Measurements from ENCODE around the gene VSX1.

VSX1 gene

GRCh38 chr20:25048519-25048952 is 33.4 kb downstream of the VSX1 start:
- H4K8ac ChIP-seq (ENCODE audit: low read depth, low read length) = no peak overlapping the region
- H3K4me3 ChIP-seq (ENCODE audit: low read depth, low read length) = no peak overlapping the region
- H2BK5ac ChIP-seq (ENCODE audit: low read depth, low read length, poor library complexity) = no peak overlapping the region
- no peaks in the 10 kb centered on the region for H3K4me1 ChIP-seq (ENCODE audit: control insufficient read depth in 1 of 2, insufficient read depth in 2 of 2, low read length in 2 of 2)
- H3K14ac ChIP-seq (ENCODE audit: low read length) = no peak overlapping the region
- WGBS (ENCODE audit: extremely low coverage, insufficient coverage, insufficient read length) = no CpG with 5 or more reads among the region's 8 CpGs
- H3K18ac ChIP-seq (ENCODE audit: low read length) = no peak overlapping the region
- no peak overlapping the region for H4K12ac ChIP-seq (ENCODE audit: low read depth, low read length)
- no peak overlapping the region for H2AFZ ChIP-seq (ENCODE audit: insufficient read depth, low read length, poor library complexity)
- no peak overlapping the region for H4K91ac ChIP-seq (ENCODE audit: low read depth, low read length)
- H2BK120ac ChIP-seq (ENCODE audit: insufficient read depth, low read length, poor library complexity) = no peak overlapping the region
- no peak overlapping the region for H3K23ac ChIP-seq (ENCODE audit: low read length)
- H3K36me3 ChIP-seq (ENCODE audit: control insufficient read depth in 1 of 2, insufficient read depth in 2 of 2, low read length in 2 of 2) = no peaks in the 10 kb centered on the region
- no peak for DNase-seq
- H3K9ac ChIP-seq (ENCODE audit: low read length) = no peak overlapping the region
- no peak overlapping the region for H3K4me2 ChIP-seq (ENCODE audit: low read length)
- H3K79me2 ChIP-seq (ENCODE audit: control insufficient read depth, insufficient read depth, low read length, poor library complexity) = no peaks in the 10 kb centered on the region
- no peak overlapping the region for H2BK12ac ChIP-seq (ENCODE audit: low read length)
- H3K9me3 ChIP-seq (ENCODE audit: insufficient read depth, low read depth, low read length) = peaks cover 1% of the 10 kb centered on the region
- no peaks in the 10 kb centered on the region for H3K79me1 ChIP-seq (ENCODE audit: low read length)
- H3K27ac ChIP-seq (ENCODE audit: low read depth, low read length) = no peak overlapping the region
- no peak overlapping the region for H3K4ac ChIP-seq (ENCODE audit: low read depth, low read length)
- no peaks in the 10 kb centered on the region for H3K27me3 ChIP-seq (ENCODE audit: insufficient read depth, low read length)
- H2AK5ac ChIP-seq (ENCODE audit: low read length) = no peak overlapping the region

- H4K91ac ChIP-seq (ENCODE audit: low read depth, low read length) = no peak overlapping the region
- H2BK120ac ChIP-seq (ENCODE audit: insufficient read depth, low read length, poor library complexity) = no peak overlapping the region
- H4K12ac ChIP-seq (ENCODE audit: low read depth, low read length) = no peak overlapping the region
- peaks cover 1% of the 10 kb centered on the region for H3K9me3 ChIP-seq (ENCODE audit: insufficient read depth, low read depth, low read length)
- no peak overlapping the region for H4K8ac ChIP-seq (ENCODE audit: low read depth, low read length)
- H2BK12ac ChIP-seq (ENCODE audit: low read length) = no peak overlapping the region
- no peak overlapping the region for H3K4ac ChIP-seq (ENCODE audit: low read depth, low read length)
- H3K4me2 ChIP-seq (ENCODE audit: low read length) = no peak overlapping the region
- H3K79me1 ChIP-seq (ENCODE audit: low read length) = no peaks in the 10 kb centered on the region
- H3K18ac ChIP-seq (ENCODE audit: low read length) = no peak overlapping the region
- no peak overlapping the region for H2AK5ac ChIP-seq (ENCODE audit: low read length)
- H3K4me3 ChIP-seq (ENCODE audit: low read depth, low read length) = no peak overlapping the region
- H3K79me2 ChIP-seq (ENCODE audit: control insufficient read depth, insufficient read depth, low read length, poor library complexity) = no peaks in the 10 kb centered on the region
- no CpG with 5 or more reads among the region's 13 CpGs for WGBS (ENCODE audit: extremely low coverage, insufficient coverage, insufficient read length)
- no peaks in the 10 kb centered on the region for H3K36me3 ChIP-seq (ENCODE audit: control insufficient read depth in 1 of 2, insufficient read depth in 2 of 2, low read length in 2 of 2)
- no peak overlapping the region for H3K23ac ChIP-seq (ENCODE audit: low read length)
- no peak overlapping the region for H2BK5ac ChIP-seq (ENCODE audit: low read depth, low read length, poor library complexity)
- H3K27me3 ChIP-seq (ENCODE audit: insufficient read depth, low read length) = no peaks in the 10 kb centered on the region
- no peak overlapping the region for H3K9ac ChIP-seq (ENCODE audit: low read length)
- H3K14ac ChIP-seq (ENCODE audit: low read length) = no peak overlapping the region
- no peak for DNase-seq
- H3K27ac ChIP-seq (ENCODE audit: low read depth, low read length) = no peak overlapping the region
- no peak overlapping the region for H2AFZ ChIP-seq (ENCODE audit: insufficient read depth, low read length, poor library complexity)
- no peaks in the 10 kb centered on the region for H3K4me1 ChIP-seq (ENCODE audit: control insufficient read depth in 1 of 2, insufficient read depth in 2 of 2, low read length in 2 of 2)
Measured at GRCh38 chr20:25047766-25048165, 34.2 kb downstream of the VSX1 start.

GRCh38 chr20:25046736-25047666 is 34.9 kb downstream of the VSX1 start:
- Histone ChIP-seq H3K79me2 (ENCODE audit: control insufficient read depth, insufficient read depth, low read length, poor library complexity) (no peaks in the 10 kb centered on the region), H2BK5ac (ENCODE audit: low read depth, low read length, poor library complexity) (no peak overlapping the region), H3K4me1 (ENCODE audit: control insufficient read depth in 1 of 2, insufficient read depth in 2 of 2, low read length in 2 of 2) (no peaks in the 10 kb centered on the region), H4K91ac (ENCODE audit: low read depth, low read length) (no peak overlapping the region), H3K14ac (ENCODE audit: low read length) (no peak overlapping the region), H2AK5ac (ENCODE audit: low read length) (no peak overlapping the region), H3K4me3 (ENCODE audit: low read depth, low read length) (no peak overlapping the region), H2AFZ (ENCODE audit: insufficient read depth, low read length, poor library complexity) (no peak overlapping the region), H3K4me2 (ENCODE audit: low read length) (no peak overlapping the region), H2BK12ac (ENCODE audit: low read length) (no peak overlapping the region), H3K4ac (ENCODE audit: low read depth, low read length) (no peak overlapping the region), H3K23ac (ENCODE audit: low read length) (no peak overlapping the region), H3K18ac (ENCODE audit: low read length) (no peak overlapping the region), H3K9me3 (ENCODE audit: insufficient read depth, low read depth, low read length) (peaks cover 1% of the 10 kb centered on the region), H3K36me3 (ENCODE audit: control insufficient read depth in 1 of 2, insufficient read depth in 2 of 2, low read length in 2 of 2) (no peaks in the 10 kb centered on the region), H3K79me1 (ENCODE audit: low read length) (no peaks in the 10 kb centered on the region), H4K12ac (ENCODE audit: low read depth, low read length) (no peak overlapping the region), H3K9ac (ENCODE audit: low read length) (no peak overlapping the region), H4K8ac (ENCODE audit: low read depth, low read length) (no peak overlapping the region), H2BK120ac (ENCODE audit: insufficient read depth, low read length, poor library complexity) (no peak overlapping the region), H3K27ac (ENCODE audit: low read depth, low read length) (no peak overlapping the region), H3K27me3 (ENCODE audit: insufficient read depth, low read length) (no peaks in the 10 kb centered on the region)
- DNase-seq = no peak
- WGBS (ENCODE audit: extremely low coverage, insufficient coverage, insufficient read length) = no CpG with 5 or more reads among the region's 21 CpGs

DNA sequence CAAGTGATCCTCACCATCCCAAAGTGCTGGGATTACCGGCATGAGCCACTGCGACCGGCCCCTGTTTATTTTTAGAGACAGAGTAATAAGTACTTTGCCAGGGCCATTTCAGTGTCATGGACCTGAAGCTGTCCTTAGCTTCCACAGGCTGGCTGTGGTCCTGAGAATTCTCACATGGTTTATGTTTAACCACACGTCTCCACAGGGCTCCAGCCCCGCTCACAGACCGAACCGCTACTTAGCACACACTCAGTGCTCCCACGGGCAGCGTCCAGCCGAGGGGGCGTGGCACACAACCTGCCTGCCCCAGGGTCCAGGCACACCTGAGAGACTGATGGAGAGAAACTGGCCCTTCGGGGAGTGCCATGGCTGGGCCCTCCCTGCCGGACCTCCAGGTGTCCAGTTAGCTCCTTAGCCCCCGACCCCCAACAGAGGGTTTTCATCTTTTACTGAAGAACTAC is 35.7 kb downstream of the VSX1 start:
- no peak overlapping the region for H3K23ac ChIP-seq (ENCODE audit: low read length)
- H2AK5ac ChIP-seq (ENCODE audit: low read length) = no peak overlapping the region
- no peak overlapping the region for H3K4me2 ChIP-seq (ENCODE audit: low read length)
- DNase-seq = no peak
- H2BK5ac ChIP-seq (ENCODE audit: low read depth, low read length, poor library complexity) = no peak overlapping the region
- H2BK12ac ChIP-seq (ENCODE audit: low read length) = no peak overlapping the region
- no peak overlapping the region for H3K4ac ChIP-seq (ENCODE audit: low read depth, low read length)
- H2AFZ ChIP-seq (ENCODE audit: insufficient read depth, low read length, poor library complexity) = no peak overlapping the region
- H3K9me3 ChIP-seq (ENCODE audit: insufficient read depth, low read depth, low read length) = peaks cover 1% of the 10 kb centered on the region
- H3K79me1 ChIP-seq (ENCODE audit: low read length) = no peaks in the 10 kb centered on the region
- H4K8ac ChIP-seq (ENCODE audit: low read depth, low read length) = no peak overlapping the region
- H3K4me3 ChIP-seq (ENCODE audit: low read depth, low read length) = no peak overlapping the region
- no peak overlapping the region for H3K9ac ChIP-seq (ENCODE audit: low read length)
- no peak overlapping the region for H4K91ac ChIP-seq (ENCODE audit: low read depth, low read length)
- H2BK120ac ChIP-seq (ENCODE audit: insufficient read depth, low read length, poor library complexity) = no peak overlapping the region
- no peak overlapping the region for H4K12ac ChIP-seq (ENCODE audit: low read depth, low read length)
- no peak overlapping the region for H3K14ac ChIP-seq (ENCODE audit: low read length)
- no peaks in the 10 kb centered on the region for H3K79me2 ChIP-seq (ENCODE audit: control insufficient read depth, insufficient read depth, low read length, poor library complexity)
- no peaks in the 10 kb centered on the region for H3K27me3 ChIP-seq (ENCODE audit: insufficient read depth, low read length)
- H3K18ac ChIP-seq (ENCODE audit: low read length) = no peak overlapping the region
- H3K4me1 ChIP-seq (ENCODE audit: control insufficient read depth in 1 of 2, insufficient read depth in 2 of 2, low read length in 2 of 2) = no peaks in the 10 kb centered on the region
- no CpG with 5 or more reads among the region's 14 CpGs for WGBS (ENCODE audit: extremely low coverage, insufficient coverage, insufficient read length)
- no peaks in the 10 kb centered on the region for H3K36me3 ChIP-seq (ENCODE audit: control insufficient read depth in 1 of 2, insufficient read depth in 2 of 2, low read length in 2 of 2)
- H3K27ac ChIP-seq (ENCODE audit: low read depth, low read length) = no peak overlapping the region
